ENCODE results near the gene INPP5F.
A peak's percentile ranks its signal among the peaks of the same experiment; 100 is the strongest.

Gene INPP5F, protein sequence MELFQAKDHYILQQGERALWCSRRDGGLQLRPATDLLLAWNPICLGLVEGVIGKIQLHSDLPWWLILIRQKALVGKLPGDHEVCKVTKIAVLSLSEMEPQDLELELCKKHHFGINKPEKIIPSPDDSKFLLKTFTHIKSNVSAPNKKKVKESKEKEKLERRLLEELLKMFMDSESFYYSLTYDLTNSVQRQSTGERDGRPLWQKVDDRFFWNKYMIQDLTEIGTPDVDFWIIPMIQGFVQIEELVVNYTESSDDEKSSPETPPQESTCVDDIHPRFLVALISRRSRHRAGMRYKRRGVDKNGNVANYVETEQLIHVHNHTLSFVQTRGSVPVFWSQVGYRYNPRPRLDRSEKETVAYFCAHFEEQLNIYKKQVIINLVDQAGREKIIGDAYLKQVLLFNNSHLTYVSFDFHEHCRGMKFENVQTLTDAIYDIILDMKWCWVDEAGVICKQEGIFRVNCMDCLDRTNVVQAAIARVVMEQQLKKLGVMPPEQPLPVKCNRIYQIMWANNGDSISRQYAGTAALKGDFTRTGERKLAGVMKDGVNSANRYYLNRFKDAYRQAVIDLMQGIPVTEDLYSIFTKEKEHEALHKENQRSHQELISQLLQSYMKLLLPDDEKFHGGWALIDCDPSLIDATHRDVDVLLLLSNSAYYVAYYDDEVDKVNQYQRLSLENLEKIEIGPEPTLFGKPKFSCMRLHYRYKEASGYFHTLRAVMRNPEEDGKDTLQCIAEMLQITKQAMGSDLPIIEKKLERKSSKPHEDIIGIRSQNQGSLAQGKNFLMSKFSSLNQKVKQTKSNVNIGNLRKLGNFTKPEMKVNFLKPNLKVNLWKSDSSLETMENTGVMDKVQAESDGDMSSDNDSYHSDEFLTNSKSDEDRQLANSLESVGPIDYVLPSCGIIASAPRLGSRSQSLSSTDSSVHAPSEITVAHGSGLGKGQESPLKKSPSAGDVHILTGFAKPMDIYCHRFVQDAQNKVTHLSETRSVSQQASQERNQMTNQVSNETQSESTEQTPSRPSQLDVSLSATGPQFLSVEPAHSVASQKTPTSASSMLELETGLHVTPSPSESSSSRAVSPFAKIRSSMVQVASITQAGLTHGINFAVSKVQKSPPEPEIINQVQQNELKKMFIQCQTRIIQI

GRCh38 chr10:119725828-119726675 lies at the start of gene INPP5F:
INPP5F (plus strand) TSS chr10:119726050; CDS start chr10:119726263, 213 bp downstream.
- DNase-seq, result peak; percentile 91 to 96 (median 93)

DNA sequence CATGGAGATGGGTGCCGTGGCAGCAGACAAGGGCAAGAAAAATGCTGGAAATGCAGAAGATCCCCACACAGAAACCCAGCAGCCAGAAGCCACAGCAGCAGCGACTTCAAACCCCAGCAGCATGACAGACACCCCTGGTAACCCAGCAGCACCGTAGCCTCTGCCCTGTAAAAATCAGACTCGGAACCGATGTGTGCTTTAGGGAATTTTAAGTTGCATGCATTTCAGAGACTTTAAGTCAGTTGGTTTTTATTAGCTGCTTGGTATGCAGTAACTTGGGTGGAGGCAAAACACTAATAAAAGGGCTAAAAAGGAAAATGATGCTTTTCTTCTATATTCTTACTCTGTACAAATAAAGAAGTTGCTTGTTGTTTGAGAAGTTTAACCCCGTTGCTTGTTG lies 48.7 kb upstream of the INPP5F start:
- DNase-seq, result no peak

DNA sequence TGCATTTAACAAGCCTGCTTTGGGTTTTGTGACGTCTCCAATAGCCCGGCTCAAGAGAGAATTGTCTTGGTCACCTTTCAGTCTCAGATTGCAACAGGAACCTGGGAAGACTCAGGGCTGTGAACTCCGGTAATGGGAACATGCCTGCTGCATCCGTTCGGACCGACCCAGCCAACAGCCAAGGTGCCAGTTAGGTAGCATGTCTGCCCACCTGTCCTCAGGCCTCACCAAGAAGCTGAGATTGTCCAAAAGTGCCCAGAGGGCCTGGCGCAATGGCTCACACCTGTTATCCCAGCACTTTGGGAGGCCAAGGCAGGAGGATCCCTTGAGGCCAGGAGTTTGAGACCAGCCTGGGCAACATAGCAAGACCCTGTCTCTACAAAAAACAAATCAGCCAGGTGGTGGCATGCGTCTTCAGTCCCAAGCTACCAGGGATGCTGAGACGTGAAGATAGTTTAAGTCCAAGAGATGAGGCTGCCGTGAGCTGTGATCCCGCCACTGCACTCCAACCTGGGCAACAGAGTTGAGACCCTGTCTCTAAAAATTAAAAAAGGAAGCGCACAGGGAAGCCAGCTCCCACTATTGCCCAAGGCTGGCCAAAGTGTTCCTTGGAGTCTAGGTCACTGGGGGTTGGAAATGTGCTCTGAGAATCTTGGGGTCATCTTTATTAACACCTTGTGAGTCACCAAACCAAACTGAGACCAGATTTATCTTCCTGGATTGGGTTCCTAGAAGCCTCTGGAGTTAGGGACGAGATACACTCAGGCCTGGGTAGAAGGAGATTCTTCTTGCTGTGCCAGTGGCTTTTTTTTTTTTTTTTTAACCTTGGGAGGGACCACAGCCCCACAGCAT lies 47.7 kb upstream of the INPP5F start:
- DNase-seq, result no peak

- DNase-seq, result no peak
Observed at GRCh38 chr10:119679480-119679829, 46.4 kb upstream of the INPP5F start.

DNA sequence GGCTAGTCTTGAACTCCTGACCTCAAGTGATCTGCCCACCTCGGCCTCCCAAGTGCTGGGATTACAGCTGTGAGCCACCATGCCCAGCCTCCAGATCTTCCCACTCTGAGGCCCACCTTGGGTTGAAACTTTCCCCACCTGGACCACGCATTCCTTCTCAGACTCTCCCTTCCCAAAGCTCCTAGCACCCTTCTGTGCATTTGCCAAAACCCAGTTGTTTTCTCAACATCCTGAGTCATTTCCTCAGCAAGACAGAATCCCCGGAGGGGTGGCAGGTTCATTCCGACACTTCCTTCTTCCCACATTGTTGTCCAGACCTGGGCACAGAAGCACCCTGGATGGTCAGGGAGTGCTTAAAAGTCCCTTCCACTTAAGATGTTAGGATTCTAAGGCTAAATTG lies 45.8 kb upstream of the INPP5F start:
- no peak for DNase-seq

DNA sequence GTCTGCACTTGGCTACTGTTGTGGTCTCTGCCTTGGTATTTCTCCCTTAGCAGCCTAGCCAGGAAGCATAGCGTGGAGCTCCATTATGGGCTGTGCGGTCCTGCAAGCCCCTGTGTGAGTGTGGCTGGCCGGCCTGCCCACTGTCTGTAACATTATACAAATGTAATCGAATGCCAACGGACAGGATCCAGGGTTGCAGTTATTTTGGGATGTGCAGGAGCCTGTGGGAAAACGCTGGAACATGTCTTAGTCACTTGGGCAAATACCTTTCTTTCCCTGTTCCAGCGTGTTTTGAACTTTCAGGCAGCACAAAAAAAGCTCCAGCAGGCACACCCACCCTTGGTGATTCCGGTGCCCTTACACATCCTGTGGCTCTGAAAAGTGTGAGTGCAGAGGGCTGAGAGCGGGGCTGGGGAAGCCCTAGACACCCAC lies 45.2 kb upstream of the INPP5F start:
- DNase-seq, result no peak

DNA sequence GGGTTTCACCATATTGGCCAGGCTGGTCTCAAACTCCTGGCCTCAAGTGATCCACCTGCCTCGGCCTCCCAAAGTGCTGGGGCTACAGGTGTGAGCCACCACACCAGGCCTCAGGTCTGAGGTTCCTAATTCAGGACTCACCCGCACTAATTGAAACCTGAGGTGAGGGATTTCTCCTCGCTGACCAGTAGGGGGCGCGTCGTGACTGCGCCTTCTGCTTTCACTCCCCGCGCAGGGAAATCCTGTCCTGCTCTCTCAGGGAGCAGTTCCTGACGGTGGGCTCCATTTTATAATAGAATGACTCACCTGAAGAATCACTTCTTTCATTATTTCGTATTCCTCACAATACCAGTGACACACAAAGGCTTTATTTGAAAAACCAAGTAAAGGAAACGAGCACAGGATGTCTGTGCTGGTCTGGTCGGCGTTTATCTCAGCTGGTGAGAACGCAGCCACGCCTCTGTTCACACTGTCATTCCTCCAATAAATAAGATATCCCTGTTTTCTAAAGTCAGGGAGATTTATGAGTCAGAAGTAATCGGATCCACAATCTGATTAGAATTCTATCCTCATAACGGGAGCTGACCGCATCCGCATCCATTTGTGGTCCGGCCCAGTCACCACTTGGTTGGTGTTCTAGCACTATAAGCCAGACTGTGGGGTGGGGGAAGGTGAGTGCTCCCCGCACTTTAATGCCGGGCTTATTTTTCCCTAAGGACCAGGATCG lies 39.2 kb upstream of the INPP5F start:
- peak; percentile 21 to 70 (median 66) for DNase-seq

- no peak for DNase-seq
Observed at GRCh38 chr10:119687192-119688032, 38.4 kb upstream of the INPP5F start.

DNA sequence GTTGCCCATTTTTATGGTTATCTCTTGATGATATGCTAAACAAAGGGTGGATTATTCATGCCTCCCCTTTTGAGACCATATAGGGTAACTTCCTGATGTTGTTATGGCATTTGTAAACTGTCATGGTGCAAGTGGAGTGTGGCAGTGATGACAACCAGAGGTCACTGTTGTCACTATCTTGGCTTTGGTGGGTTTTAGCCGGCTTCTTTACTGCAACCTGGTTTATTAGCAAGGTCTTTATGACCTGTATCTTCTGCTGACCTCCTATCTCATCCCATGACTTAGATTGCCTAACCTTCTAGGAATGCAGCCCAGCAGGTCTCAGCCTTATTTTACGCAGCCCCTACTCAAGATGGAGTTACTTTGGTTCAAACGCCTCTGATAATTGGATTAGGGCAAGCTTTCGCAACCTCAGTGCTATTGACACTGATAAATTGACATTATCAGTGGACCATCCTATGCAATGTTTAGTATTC lies 37.8 kb upstream of the INPP5F start:
- no peak for DNase-seq

DNA sequence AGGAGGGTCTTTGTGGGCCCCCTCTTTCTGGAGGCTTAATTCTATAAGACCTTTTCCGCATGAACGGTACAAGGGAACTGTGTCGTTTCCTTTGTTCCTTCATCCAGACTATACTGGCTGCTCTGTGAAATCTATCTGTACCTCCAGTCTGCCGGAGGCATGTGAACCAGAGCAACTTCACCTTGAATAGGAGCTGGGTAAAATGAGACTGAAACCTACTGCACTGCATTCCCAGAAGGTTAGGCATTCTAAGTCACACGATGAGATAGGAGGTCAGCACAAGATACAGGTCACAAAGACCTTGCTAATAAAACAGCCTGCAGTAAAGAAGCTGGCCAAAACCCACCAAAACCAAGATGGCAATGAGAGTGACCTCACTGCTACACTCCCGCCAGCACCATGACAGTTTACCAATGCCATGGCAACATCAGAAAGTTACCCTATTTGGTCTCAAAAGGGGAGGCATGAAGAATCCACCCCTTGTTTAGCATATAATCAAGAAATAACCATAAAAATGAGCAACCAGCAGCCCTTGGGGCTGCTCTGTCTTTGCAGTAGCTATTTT lies 36.8 kb upstream of the INPP5F start:
- peak in 1 of 3 experiments; percentile 1 for DNase-seq

GRCh38 chr10:119691726-119692125 lies 34.1 kb upstream of the INPP5F start:
- DNase-seq, result no peak

DNA sequence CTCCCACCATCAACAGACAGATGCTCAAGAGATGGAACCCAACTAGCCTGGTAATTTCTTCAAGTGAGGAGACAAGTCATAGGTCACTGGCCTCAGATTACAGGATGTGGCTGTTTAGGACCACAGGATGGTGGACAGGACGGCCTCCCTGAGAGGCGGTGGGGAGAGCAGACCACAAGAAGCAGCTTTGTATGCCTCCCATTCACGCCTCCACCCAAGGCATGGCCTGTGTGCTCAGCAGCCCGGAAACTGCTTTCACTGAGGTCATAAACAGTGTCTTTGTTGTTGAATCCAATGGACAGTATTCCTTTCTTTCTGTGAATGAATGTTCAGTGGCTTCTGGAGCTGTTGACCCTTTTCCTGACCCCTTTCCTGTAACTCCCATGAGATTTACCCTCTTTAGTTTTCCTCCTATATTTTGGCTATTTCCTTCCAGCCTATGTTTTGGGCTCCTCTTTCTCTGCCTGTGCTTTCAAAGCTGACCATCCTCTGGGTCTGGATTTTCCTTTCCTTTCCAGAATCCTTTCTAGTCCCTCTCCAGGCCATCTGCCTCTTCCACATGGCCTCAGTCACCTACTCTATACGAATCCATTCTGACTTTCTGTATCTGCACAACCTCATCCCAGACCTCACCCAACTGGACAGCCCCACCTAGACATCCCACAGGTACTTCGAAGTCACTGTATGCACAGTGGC lies 32.4 kb upstream of the INPP5F start:
- no peak for DNase-seq

DNA sequence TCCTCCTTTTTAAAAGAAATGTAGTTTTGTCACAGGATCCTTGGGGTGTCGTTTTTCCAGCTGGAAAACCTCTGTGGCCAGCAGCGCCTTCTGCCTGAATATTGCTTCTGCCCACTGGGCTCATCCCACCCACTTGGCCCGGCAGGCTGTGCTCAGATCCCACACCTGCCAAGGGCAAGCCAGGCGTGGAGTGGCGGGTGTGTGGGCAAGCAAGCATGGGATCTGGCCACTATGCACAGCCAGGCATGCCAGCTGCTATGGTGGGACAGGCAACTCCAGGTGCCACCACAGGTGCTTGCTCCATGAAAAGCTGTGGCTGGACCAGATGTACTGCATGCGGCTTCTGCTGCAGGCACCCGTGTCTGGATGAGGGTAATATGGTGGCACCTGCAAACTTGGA lies 31.2 kb upstream of the INPP5F start:
- no peak for DNase-seq

DNA sequence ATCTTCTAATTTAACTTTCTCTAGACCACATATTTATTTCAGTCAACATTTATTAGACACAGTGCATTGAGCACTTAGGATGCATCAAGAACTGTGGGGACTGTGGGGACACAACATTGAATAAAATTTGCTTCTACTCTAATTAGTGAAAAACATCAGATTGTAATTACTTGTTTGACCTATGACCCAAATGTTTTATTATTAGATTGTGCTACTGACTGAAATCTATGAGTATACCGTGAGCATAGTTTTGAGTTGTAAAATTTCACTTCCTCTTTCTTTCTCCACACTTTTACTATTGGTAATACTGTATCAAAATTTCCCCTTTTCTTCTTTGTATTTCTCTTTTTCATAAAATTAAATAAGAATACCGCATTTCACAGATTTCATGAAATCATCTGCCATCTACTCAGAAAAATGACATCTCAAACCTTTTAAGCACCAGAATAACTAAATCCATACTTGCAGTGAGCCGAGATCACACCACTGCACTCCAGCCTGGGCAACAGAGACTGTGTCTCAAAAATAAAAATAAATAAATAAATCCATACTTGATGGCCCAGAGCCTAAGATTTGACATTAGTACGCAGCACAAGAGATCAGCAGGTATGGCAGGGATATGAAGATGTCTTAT lies 25.4 kb upstream of the INPP5F start:
- DNase-seq, result no peak

DNA sequence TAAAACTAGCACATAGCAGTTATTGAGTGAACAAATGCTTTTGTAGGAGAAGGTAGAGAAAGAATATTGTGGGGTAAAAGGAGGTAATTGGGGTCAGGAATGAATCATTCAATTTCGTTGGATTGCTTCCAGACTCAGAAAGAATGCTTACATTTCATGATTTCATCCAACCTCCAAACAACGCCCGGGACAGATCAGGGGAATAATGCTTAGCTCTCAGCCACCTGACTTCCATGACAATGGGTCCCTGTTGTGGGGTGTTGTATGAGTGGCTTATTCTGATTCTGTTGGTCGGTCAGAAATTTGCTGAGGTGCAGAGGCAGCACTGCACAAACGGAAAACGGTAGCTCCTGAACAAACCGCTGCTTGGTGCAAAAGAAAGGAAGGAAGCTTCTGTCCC lies 24.0 kb upstream of the INPP5F start:
- DNase-seq, result no peak

- no peak for DNase-seq
Observed at GRCh38 chr10:119702583-119702982, 23.3 kb upstream of the INPP5F start.

GRCh38 chr10:119703903-119704508 lies 21.8 kb upstream of the INPP5F start:
- DNase-seq, result no peak

DNA sequence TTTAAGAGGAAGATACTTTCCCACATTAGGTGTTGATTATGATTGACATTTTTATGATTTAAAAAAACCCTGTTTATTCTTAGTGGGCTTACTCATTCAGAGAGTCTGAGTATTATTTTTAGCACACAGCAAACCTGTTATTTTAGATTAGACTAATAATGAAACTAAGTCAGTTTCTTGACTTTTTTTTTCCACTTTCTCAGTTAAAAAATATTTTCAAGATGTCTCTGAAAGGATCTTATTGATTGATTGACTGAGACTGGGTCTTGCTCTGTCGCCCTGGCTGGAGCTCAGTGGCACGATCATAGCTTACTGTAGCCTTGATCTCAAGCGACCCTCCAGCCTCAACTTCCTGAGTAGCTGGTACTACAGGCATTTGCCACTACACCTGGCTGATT lies 20.4 kb upstream of the INPP5F start:
- DNase-seq, result no peak
